ENCODE data around the gene VWF.

Gene VWF

GRCh38 chr12:5977556-5977955 lies 146.9 kb downstream of the VWF start:
- Histone ChIP-seq H3K9me3 (ENCODE audit: control insufficient read depth, low read length) (no peaks in the 10 kb centered on the region), H3K4me1 (ENCODE audit: control insufficient read depth, insufficient read depth, low read length, poor library complexity, severe bottlenecking) (no peaks in the 10 kb centered on the region), H3K27me3 (replicated peaks; ENCODE audit: control insufficient read depth, insufficient read depth, low read length, poor library complexity, severe bottlenecking) (no peaks in the 10 kb centered on the region), H3K36me3 (ENCODE audit: control insufficient read depth, insufficient read depth, low read length) (no peaks in the 10 kb centered on the region), H3K4me3 (ENCODE audit: insufficient read depth, low read depth, low read length, poor library complexity, severe bottlenecking) (no peak overlapping the region), H3K27ac (ENCODE audit: insufficient read depth, low read length, poor library complexity, severe bottlenecking) (no peak overlapping the region)
- no peak for DNase-seq

- Histone ChIP-seq H3K27me3 (replicated peaks; ENCODE audit: control insufficient read depth, insufficient read depth, low read length, poor library complexity, severe bottlenecking) (no peaks in the 10 kb centered on the region), H3K4me1 (ENCODE audit: control insufficient read depth, insufficient read depth, low read length, poor library complexity, severe bottlenecking) (no peaks in the 10 kb centered on the region), H3K9me3 (ENCODE audit: control insufficient read depth, low read length) (no peaks in the 10 kb centered on the region), H3K4me3 (ENCODE audit: insufficient read depth, low read depth, low read length, poor library complexity, severe bottlenecking) (no peak overlapping the region), H3K36me3 (ENCODE audit: control insufficient read depth, insufficient read depth, low read length) (no peaks in the 10 kb centered on the region), H3K27ac (ENCODE audit: insufficient read depth, low read length, poor library complexity, severe bottlenecking) (no peak overlapping the region)
- no peak for DNase-seq
These were observed 147.8 kb downstream of the VWF start for GRCh38 chr12:5976711-5977110.

GRCh38 chr12:5976196-5976595 lies 148.3 kb downstream of the VWF start:
- Histone ChIP-seq H3K9me3 (ENCODE audit: control insufficient read depth, low read length) (no peaks in the 10 kb centered on the region), H3K4me3 (ENCODE audit: insufficient read depth, low read depth, low read length, poor library complexity, severe bottlenecking) (no peak overlapping the region), H3K27ac (ENCODE audit: insufficient read depth, low read length, poor library complexity, severe bottlenecking) (no peak overlapping the region), H3K4me1 (ENCODE audit: control insufficient read depth, insufficient read depth, low read length, poor library complexity, severe bottlenecking) (no peaks in the 10 kb centered on the region), H3K27me3 (replicated peaks; ENCODE audit: control insufficient read depth, insufficient read depth, low read length, poor library complexity, severe bottlenecking) (no peaks in the 10 kb centered on the region), H3K36me3 (ENCODE audit: control insufficient read depth, insufficient read depth, low read length) (no peaks in the 10 kb centered on the region)
- DNase-seq, result no peak

GRCh38 chr12:5973461-5974115 lies 150.9 kb downstream of the VWF start:
- no peaks in the 10 kb centered on the region for H3K27me3 ChIP-seq (replicated peaks; ENCODE audit: control insufficient read depth, insufficient read depth, low read length, poor library complexity, severe bottlenecking)
- no peak overlapping the region for H3K27ac ChIP-seq (ENCODE audit: insufficient read depth, low read length, poor library complexity, severe bottlenecking)
- no peaks in the 10 kb centered on the region for H3K9me3 ChIP-seq (ENCODE audit: control insufficient read depth, low read length)
- no peaks in the 10 kb centered on the region for H3K4me1 ChIP-seq (ENCODE audit: control insufficient read depth, insufficient read depth, low read length, poor library complexity, severe bottlenecking)
- H3K4me3 ChIP-seq (ENCODE audit: insufficient read depth, low read depth, low read length, poor library complexity, severe bottlenecking), result no peak overlapping the region
- no peak for DNase-seq
- no peaks in the 10 kb centered on the region for H3K36me3 ChIP-seq (ENCODE audit: control insufficient read depth, insufficient read depth, low read length)

GRCh38 chr12:5972387-5972786 lies 152.1 kb downstream of the VWF start:
- Histone ChIP-seq H3K4me1 (ENCODE audit: control insufficient read depth, insufficient read depth, low read length, poor library complexity, severe bottlenecking) (no peaks in the 10 kb centered on the region), H3K9me3 (ENCODE audit: control insufficient read depth, low read length) (no peaks in the 10 kb centered on the region), H3K36me3 (ENCODE audit: control insufficient read depth, insufficient read depth, low read length) (no peaks in the 10 kb centered on the region), H3K4me3 (ENCODE audit: insufficient read depth, low read depth, low read length, poor library complexity, severe bottlenecking) (no peak overlapping the region), H3K27ac (ENCODE audit: insufficient read depth, low read length, poor library complexity, severe bottlenecking) (no peak overlapping the region), H3K27me3 (replicated peaks; ENCODE audit: control insufficient read depth, insufficient read depth, low read length, poor library complexity, severe bottlenecking) (no peaks in the 10 kb centered on the region)
- no peak for DNase-seq

- DNase-seq, result no peak
- Histone ChIP-seq H3K27me3 (replicated peaks; ENCODE audit: control insufficient read depth, insufficient read depth, low read length, poor library complexity, severe bottlenecking) (no peaks in the 10 kb centered on the region), H3K4me1 (ENCODE audit: control insufficient read depth, insufficient read depth, low read length, poor library complexity, severe bottlenecking) (no peaks in the 10 kb centered on the region), H3K9me3 (ENCODE audit: control insufficient read depth, low read length) (no peaks in the 10 kb centered on the region), H3K27ac (ENCODE audit: insufficient read depth, low read length, poor library complexity, severe bottlenecking) (no peak overlapping the region), H3K36me3 (ENCODE audit: control insufficient read depth, insufficient read depth, low read length) (no peaks in the 10 kb centered on the region), H3K4me3 (ENCODE audit: insufficient read depth, low read depth, low read length, poor library complexity, severe bottlenecking) (no peak overlapping the region)
These were observed 153.1 kb downstream of the VWF start for GRCh38 chr12:5971194-5971850.

- H3K4me1 ChIP-seq (ENCODE audit: control insufficient read depth, insufficient read depth, low read length, poor library complexity, severe bottlenecking), result no peaks in the 10 kb centered on the region
- no peaks in the 10 kb centered on the region for H3K27me3 ChIP-seq (replicated peaks; ENCODE audit: control insufficient read depth, insufficient read depth, low read length, poor library complexity, severe bottlenecking)
- no peaks in the 10 kb centered on the region for H3K36me3 ChIP-seq (ENCODE audit: control insufficient read depth, insufficient read depth, low read length)
- no peaks in the 10 kb centered on the region for H3K9me3 ChIP-seq (ENCODE audit: control insufficient read depth, low read length)
- H3K27ac ChIP-seq (ENCODE audit: insufficient read depth, low read length, poor library complexity, severe bottlenecking), result no peak overlapping the region
- no peak overlapping the region for H3K4me3 ChIP-seq (ENCODE audit: insufficient read depth, low read depth, low read length, poor library complexity, severe bottlenecking)
- DNase-seq, result no peak
These were observed 154.3 kb downstream of the VWF start for GRCh38 chr12:5969974-5970690.

GRCh38 chr12:5969156-5969973 lies 155.1 kb downstream of the VWF start:
- no peak for DNase-seq
- Histone ChIP-seq H3K4me3 (ENCODE audit: insufficient read depth, low read depth, low read length, poor library complexity, severe bottlenecking) (no peak overlapping the region), H3K27ac (ENCODE audit: insufficient read depth, low read length, poor library complexity, severe bottlenecking) (no peak overlapping the region), H3K9me3 (ENCODE audit: control insufficient read depth, low read length) (no peaks in the 10 kb centered on the region), H3K27me3 (replicated peaks; ENCODE audit: control insufficient read depth, insufficient read depth, low read length, poor library complexity, severe bottlenecking) (no peaks in the 10 kb centered on the region), H3K36me3 (ENCODE audit: control insufficient read depth, insufficient read depth, low read length) (no peaks in the 10 kb centered on the region), H3K4me1 (ENCODE audit: control insufficient read depth, insufficient read depth, low read length, poor library complexity, severe bottlenecking) (no peaks in the 10 kb centered on the region)

GRCh38 chr12:5967645-5968415 lies 156.6 kb downstream of the VWF start:
- Histone ChIP-seq H3K4me1 (ENCODE audit: control insufficient read depth, insufficient read depth, low read length, poor library complexity, severe bottlenecking) (no peaks in the 10 kb centered on the region), H3K9me3 (ENCODE audit: control insufficient read depth, low read length) (no peaks in the 10 kb centered on the region), H3K4me3 (ENCODE audit: insufficient read depth, low read depth, low read length, poor library complexity, severe bottlenecking) (no peak overlapping the region), H3K36me3 (ENCODE audit: control insufficient read depth, insufficient read depth, low read length) (no peaks in the 10 kb centered on the region), H3K27me3 (replicated peaks; ENCODE audit: control insufficient read depth, insufficient read depth, low read length, poor library complexity, severe bottlenecking) (no peaks in the 10 kb centered on the region), H3K27ac (ENCODE audit: insufficient read depth, low read length, poor library complexity, severe bottlenecking) (no peak overlapping the region)
- no peak for DNase-seq
